Duodenal mucosa (tissue), 2 donors: ENCODE data around the gene PHLDA2.

Source experiments
- H3K27ac ChIP-seq: one replicate; pipeline ENCODE4 v1.7.0; 2013; ENCODE audit warnings: low read depth, low read length
- H3K27me3 ChIP-seq, 2 donors: one replicate each; pipeline ENCODE4 v1.7.0; 2013; ENCODE audit warnings: low read length in 2 of 2, control low read depth in 1 of 2; ENCODE audit not compliant: insufficient read depth in 2 of 2, control insufficient read depth in 1 of 2
- H3K36me3 ChIP-seq, 2 donors: one replicate each; pipeline ENCODE4 v1.7.0; 2013; ENCODE audit warnings: low read length in 2 of 2, control low read depth in 1 of 2; ENCODE audit not compliant: insufficient read depth in 2 of 2, control insufficient read depth in 1 of 2
- H3K4me1 ChIP-seq, 2 donors: one replicate each; pipeline ENCODE4 v1.7.0; 2013; ENCODE audit warnings: low read length in 2 of 2, control low read depth in 1 of 2; ENCODE audit not compliant: insufficient read depth in 2 of 2, control insufficient read depth in 1 of 2
- H3K4me3 ChIP-seq, 2 donors: one replicate each; pipeline ENCODE4 v1.7.0; 2013; ENCODE audit warnings: low read length in 2 of 2, low read depth in 1 of 2
- H3K9ac ChIP-seq, 2 donors: one replicate each; pipeline ENCODE4 v1.7.0; 2013; ENCODE audit warnings: low read length in 2 of 2, low read depth in 1 of 2
- H3K9me3 ChIP-seq, 2 donors: one replicate each; pipeline ENCODE4 v1.7.0; 2013; ENCODE audit warnings: low read length in 2 of 2, control low read depth in 1 of 2; ENCODE audit not compliant: control insufficient read depth in 1 of 2

The PHLDA2 gene

GRCh38 chr11:2889362-2890273 lies 39.6 kb downstream of the PHLDA2 start:
- H3K9me3 ChIP-seq, result no peaks in the 10 kb centered on the region
- no peaks in the 10 kb centered on the region for H3K36me3 ChIP-seq
- no peaks in the 10 kb centered on the region for H3K27me3 ChIP-seq
- H3K4me3 ChIP-seq, result no peak overlapping the region
- peaks cover 28 to 37% of the 10 kb centered on the region in 2 donors for H3K4me1 ChIP-seq
- no peak overlapping the region for H3K27ac ChIP-seq
- no peak overlapping the region for H3K9ac ChIP-seq

GRCh38 chr11:2888266-2888968 lies 40.8 kb downstream of the PHLDA2 start:
- peak overlapping the region in 1 of 2 donors; percentile 32 for H3K9ac ChIP-seq

GRCh38 chr11:2887515-2888195 lies 41.6 kb downstream of the PHLDA2 start:
- Histone ChIP-seq H3K36me3 (no peaks in the 10 kb centered on the region), H3K27me3 (peaks cover 0 to 8% of the 10 kb centered on the region in 2 donors), H3K4me1 (peaks cover 22 to 35% of the 10 kb centered on the region in 2 donors), H3K27ac (no peak overlapping the region), H3K4me3 (no peak overlapping the region), H3K9ac (no peak overlapping the region), H3K9me3 (no peaks in the 10 kb centered on the region)

More at GRCh38 chr11:2888266-2888968, 40.8 kb downstream of the PHLDA2 start:
- Histone ChIP-seq H3K9me3 (no peaks in the 10 kb centered on the region), H3K36me3 (no peaks in the 10 kb centered on the region), H3K27me3 (no peaks in the 10 kb centered on the region), H3K4me3 (no peak overlapping the region), H3K4me1 (peaks cover 28 to 37% of the 10 kb centered on the region in 2 donors), H3K27ac (no peak overlapping the region)

- no peak overlapping the region for H3K27ac ChIP-seq
- H3K27me3 ChIP-seq, result peaks cover 0 to 9% of the 10 kb centered on the region in 2 donors
- H3K9me3 ChIP-seq, result no peaks in the 10 kb centered on the region
- no peak overlapping the region for H3K9ac ChIP-seq
- no peak overlapping the region for H3K4me3 ChIP-seq
- no peaks in the 10 kb centered on the region for H3K36me3 ChIP-seq
- peaks cover 15 to 27% of the 10 kb centered on the region in 2 donors for H3K4me1 ChIP-seq
Observed at GRCh38 chr11:2886936-2887335, 42.3 kb downstream of the PHLDA2 start.

- H3K9ac ChIP-seq, result peak overlapping the region; percentile 10 to 51
- H3K4me3 ChIP-seq, result peak overlapping the region in 1 of 2 donors; percentile 45
- H3K9me3 ChIP-seq, result no peaks in the 10 kb centered on the region
- H3K27me3 ChIP-seq, result peaks cover 0 to 9% of the 10 kb centered on the region in 2 donors
- peaks cover 9 to 21% of the 10 kb centered on the region in 2 donors for H3K4me1 ChIP-seq
- no peaks in the 10 kb centered on the region for H3K36me3 ChIP-seq
- peak overlapping the region; percentile 3 for H3K27ac ChIP-seq
Observed at GRCh38 chr11:2886191-2886894, 42.9 kb downstream of the PHLDA2 start.

GRCh38 chr11:2885678-2886081 lies 43.5 kb downstream of the PHLDA2 start, which contains the start of gene CDKN1C:
Gene CDKN1C, minus strand, starts transcription at chr11:2885775. Its CDS starts 319 bp downstream, at chr11:2885456.
- Histone ChIP-seq H3K27me3 (peaks cover 4 to 9% of the 10 kb centered on the region in 2 donors), H3K27ac (peak within 1 kb of the TSS; percentile 44), H3K9ac (peak within 1 kb of the TSS; percentile 57 to 82), H3K9me3 (no peaks in the 10 kb centered on the region), H3K4me3 (peak within 1 kb of the TSS; percentile 71 to 84), H3K36me3 (no peaks in the 10 kb centered on the region), H3K4me1 (peaks cover 2 to 15% of the 10 kb centered on the region in 2 donors)

- peak overlapping the region; percentile 71 to 84 for H3K4me3 ChIP-seq
- no peaks in the 10 kb centered on the region for H3K36me3 ChIP-seq
- peak overlapping the region; percentile 57 to 82 for H3K9ac ChIP-seq
- peaks cover 4 to 9% of the 10 kb centered on the region in 2 donors for H3K27me3 ChIP-seq
- H3K4me1 ChIP-seq, result peaks cover 0 to 14% of the 10 kb centered on the region in 2 donors
- peak overlapping the region; percentile 44 for H3K27ac ChIP-seq
- no peaks in the 10 kb centered on the region for H3K9me3 ChIP-seq
Observed at GRCh38 chr11:2885017-2885677, 44.1 kb downstream of the PHLDA2 start.

GRCh38 chr11:2883979-2884815 lies 45.0 kb downstream of the PHLDA2 start:
- no peak overlapping the region for H3K9ac ChIP-seq
- no peaks in the 10 kb centered on the region for H3K9me3 ChIP-seq
- peak overlapping the region; percentile 59 to 60 for H3K4me3 ChIP-seq
- H3K27ac ChIP-seq, result peak overlapping the region; percentile 32
- peaks cover 0 to 14% of the 10 kb centered on the region in 2 donors for H3K4me1 ChIP-seq
- H3K36me3 ChIP-seq, result no peaks in the 10 kb centered on the region
- peaks cover 4 to 9% of the 10 kb centered on the region in 2 donors for H3K27me3 ChIP-seq
